GF-D8 (cell line): ENCODE results near the gene SH2D6.
"Not testable (repeated sequence)": the region's sequence is repeated elsewhere in the genome, so short reads cannot be mapped to it uniquely, and the experiment has no call there.

ENCODE experiments used
- DNase-seq: peaks from one replicate; lab custom pipeline; 2025; lab: John Stamatoyannopoulos, UW

The SH2D6 gene

DNA sequence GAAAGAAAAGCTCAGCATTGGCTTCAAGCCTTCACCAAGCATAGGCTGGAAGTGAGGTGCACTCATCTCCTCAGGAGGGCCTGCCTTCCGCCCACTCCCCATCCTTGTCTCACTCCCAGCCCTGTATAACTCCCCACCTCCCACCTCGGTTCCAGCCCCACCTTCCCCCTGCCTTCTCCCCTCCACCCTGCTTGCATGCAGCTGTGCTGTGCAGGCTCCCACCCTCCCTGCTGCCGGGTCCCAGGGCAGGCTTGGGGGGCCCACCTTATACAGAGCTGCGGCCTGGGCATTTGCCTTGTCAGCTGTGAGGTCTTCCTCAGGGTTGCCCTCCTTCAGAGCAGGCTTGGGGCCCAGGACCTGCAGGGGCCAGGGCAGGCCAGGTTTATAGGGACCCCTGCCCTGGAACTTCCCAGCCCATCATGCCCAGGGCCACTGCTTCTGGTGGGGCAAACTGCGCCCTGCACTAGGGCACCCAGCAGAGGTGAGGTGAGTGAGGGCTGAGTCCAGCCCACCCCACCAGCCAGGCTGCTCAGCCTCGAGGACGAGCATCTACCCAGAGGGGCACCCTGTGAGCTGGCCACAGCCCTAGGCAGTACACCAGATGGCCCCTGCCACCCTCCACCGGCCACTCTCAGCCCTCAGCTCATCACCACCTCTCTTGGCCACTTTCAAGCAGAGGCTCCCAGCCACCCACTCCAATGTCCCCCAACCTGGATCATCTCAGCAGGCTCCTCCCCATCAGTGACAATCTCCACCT is 19.9 kb upstream of the SH2D6 start:
- DNase-seq = no peak

DNA sequence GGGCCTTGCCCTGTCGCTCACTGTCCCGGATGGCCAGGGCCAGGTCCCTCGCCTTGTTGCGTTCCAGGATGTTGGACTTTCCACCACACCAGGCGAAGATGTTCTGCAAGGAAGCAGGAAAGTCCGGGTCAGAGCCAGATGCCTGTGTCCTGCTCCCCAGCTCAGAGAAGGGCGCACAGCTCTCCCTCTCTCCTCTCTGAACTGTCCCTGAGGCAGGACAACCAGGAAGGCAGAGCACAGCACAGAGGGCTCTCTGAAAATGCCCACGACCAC is 19.4 kb upstream of the SH2D6 start:
- DNase-seq = no peak

DNA sequence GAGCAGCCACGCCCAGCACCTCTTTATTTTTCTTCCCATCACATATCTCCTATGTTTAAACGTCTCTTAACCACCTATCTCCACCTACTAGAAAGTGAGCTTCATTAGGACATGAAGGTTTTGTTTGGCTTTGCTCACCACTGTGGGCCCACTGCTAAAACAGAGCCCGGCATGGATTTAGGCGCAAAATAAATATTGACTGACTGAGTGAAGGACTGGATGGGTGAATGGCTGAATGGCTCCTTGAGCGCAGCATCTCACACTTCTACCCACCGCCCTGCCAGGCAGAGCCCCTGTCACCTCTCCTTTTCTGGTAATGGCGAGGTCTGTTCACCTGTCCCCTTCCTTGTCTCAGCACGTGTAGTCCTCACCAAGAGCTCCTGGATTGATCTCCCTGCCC is 18.5 kb upstream of the SH2D6 start:
- no peak for DNase-seq

DNA sequence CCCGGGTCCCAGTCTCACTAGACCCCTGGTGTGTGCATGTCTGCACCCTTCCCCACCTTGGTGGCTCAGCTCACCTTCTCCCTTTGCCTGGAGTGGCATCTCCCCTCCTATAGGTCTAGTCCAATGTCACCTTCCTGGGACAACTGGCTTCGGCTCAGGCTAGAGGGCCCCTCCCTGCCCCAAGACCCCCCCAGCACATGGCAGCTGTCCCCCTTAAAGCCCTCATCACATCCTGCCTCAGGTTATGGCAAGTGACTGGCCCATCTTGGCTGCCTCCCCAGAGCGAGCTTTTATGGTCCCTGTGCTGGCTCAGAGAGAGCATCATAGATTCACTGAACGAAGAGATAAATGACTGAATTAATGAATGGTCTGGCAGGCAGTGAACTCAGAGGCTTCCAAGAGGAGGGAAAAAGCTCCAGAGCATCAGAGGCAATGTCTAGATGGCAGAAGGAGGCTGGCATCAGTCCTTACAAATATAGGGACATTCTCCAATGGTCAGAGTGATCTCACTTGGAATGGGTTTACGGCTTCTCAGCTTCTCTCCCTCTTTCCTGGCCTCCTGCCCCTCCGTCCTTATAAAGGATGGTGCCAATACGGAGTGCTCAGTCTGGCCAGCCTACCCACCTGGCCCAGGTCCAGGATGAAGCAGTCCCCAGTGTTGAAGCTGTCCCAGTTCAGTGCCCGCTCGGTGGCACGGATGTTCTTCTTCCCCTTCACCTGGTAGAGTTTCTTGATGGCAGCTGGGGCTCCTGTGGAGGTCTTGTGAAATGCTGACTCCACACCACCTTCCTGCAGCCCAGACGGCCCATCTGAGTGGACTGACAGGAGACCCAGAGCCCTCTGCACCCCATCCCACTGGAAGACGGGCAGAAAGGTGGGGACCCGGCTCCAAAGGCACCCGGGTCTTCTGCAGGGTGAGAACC is 17.7 kb upstream of the SH2D6 start:
- DNase-seq = no peak

DNA sequence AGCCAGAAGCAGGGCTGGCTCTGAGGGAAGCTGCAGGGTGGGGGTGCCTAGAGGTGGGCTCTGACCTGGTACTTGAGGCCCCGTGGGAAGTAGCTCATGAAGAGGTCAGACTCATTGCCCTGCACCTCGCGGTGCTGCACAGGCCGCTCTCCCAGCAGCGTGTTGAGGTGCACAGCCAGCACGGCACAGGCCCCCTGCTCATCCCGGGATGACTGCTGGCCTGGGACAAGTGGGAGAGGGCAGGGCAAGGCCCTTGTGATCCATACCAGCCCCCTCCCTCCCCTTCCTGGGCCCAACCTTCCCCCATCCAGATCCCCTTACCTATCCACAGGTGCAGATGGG is 17.1 kb upstream of the SH2D6 start:
- DNase-seq = no peak

DNA sequence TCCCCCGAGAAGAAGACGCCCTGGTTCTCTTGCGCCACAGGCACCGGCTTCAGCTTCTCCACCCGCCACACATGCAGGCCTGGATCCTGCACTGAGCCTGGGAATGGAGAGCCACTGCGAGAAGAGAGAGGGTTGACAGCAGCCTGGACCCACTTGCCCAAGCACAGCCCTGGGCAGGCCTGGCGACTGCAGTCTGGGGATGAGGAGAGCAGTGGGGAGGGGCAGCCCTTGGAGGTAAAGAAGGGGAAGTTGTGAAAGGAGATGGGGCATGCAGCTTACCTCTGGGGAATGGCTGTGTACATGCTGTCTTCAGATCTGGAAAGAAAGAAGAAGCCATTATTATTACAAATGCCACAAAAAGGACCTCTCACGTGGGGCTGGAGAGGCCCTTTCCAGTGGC is 16.7 kb upstream of the SH2D6 start:
- peak; percentile 36 for DNase-seq

DNA sequence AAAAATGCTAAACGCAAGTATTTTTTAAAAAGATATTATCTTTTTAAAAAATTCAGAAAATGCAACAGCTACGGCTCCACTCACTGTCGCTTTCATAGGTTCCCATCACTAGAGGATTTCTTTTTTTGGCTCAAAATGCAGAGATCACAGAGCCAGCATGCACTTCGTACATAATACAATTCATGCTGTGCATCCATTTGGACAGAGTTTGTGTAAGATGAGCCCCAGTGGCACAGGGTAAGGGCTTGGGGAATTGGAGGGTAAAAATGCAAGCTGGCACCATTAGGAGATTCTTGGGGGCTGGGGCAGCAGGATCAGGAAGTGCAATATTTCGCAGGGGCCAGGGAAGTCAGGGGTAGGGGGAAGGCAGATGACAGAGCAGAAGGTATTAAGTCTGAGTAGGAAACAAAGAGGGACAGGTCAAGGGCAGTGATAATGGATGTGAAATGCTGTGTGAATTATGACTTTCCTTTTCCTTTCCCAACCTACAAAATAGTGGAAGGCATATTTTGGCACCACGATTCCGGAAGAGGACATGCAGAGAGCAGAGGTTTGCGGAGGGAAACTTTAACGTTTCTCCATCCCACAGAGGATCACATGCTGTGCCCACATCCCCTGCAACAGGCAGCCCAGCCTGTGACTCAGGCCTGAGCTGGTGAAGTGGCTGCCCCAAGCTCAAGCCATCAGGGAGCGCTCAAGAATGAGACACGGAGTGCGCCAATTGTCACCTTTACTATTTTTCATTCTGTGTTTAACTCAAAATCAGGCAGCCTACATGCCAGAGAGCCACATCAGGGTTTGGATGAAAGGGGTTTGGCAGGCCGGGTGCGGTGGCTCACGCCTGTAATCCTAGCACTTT is 13.1 kb upstream of the SH2D6 start:
- peak; percentile 93 for DNase-seq

DNA sequence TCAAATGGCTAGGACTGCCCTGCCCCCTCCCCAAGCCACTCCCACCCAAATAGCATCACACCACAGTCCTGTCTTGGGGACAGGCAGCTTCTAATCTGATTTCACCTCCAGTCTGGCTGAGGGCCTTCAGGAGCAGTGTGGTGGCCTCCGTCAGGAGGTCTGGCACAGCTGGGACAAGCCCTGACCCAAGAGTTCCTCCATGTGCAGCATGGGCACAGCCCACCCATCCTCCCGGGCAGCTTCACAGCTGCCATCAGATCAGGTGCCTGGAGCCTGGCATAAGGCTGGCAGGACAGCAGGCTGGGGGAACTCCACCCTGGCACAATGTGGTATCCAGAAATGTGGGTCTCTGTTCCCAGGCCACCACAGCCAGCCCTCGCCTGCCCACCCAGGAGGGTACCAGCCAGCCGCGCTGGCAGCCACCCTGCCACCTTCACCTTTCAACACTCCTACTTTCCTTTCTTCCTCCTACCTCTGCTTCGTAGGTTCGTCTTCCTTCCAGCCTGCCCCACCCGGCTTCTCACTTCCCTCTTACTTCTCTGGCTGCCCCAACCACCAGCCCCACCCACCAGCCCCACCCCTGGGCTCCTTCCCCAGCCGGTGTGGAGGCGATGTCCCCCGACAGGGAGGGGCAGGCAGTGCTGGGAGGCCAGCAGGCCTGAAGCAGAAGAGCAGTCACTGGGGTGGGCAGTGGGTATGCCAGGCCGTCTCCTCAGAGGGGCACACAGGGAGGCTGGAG is 8.5 kb upstream of the SH2D6 start, which contains the start of gene CAPG:
TSS of gene CAPG (minus strand) at position 522 of the 739 bp plus-strand sequence. CDS start 8,221 bp downstream, outside the sequence.
- DNase-seq = peak; percentile 14

DNA sequence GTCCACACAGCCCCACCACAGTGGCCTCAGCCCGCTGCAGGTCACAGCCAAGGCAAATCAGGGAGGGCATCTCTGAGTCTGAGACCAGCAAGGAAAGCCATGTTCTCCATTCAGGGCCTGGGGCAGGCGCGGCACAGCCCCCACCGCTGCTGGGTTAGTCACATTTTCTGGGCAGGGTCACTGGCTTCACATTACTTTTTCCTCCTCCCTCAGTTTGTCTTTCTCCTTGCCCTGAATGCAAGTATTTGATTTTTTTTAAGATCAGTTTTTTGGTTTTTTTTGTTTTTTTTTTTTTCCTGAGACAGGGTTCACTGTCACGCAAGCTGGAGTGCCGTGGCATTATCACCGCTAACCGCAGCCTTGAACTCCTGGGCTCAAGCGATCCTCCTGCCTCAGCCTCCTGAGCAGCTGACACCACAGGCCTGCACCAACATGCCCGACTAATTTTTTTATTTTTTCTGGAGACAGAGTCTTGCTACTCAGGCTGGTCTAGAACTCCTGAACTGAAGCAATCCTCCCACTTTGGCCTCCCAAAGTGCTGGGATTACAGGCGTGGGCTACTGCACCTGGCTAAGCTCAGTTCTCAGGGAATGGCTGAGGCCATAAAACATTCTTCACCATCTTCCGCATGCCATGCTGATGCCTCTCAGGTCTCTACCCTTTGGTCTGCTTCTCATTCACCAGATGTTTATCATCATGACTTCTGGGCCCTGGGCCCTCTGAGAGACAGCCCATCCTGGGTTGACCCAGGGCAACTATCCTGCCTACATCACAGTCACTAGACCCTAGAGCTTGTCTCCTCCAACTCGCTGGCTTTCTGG is 7.7 kb upstream of the SH2D6 start:
- no peak for DNase-seq

DNA sequence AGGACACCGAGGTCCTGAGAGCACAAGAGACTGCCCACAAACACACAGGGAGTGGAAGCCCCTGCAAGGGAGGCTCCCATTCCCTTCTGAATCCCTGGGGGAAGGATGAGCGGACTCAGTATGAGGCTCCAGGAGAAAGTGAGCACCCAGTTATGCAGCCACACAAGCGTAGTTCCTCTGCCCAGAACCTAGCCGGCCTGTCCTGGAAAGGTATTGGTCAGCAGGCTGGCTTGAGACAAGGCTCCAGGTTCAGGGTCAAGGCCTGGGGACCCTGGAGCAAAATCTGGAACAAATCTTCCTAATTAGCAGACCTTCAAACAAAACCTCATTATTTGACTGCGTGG is 7.1 kb upstream of the SH2D6 start:
- DNase-seq = no peak

DNA sequence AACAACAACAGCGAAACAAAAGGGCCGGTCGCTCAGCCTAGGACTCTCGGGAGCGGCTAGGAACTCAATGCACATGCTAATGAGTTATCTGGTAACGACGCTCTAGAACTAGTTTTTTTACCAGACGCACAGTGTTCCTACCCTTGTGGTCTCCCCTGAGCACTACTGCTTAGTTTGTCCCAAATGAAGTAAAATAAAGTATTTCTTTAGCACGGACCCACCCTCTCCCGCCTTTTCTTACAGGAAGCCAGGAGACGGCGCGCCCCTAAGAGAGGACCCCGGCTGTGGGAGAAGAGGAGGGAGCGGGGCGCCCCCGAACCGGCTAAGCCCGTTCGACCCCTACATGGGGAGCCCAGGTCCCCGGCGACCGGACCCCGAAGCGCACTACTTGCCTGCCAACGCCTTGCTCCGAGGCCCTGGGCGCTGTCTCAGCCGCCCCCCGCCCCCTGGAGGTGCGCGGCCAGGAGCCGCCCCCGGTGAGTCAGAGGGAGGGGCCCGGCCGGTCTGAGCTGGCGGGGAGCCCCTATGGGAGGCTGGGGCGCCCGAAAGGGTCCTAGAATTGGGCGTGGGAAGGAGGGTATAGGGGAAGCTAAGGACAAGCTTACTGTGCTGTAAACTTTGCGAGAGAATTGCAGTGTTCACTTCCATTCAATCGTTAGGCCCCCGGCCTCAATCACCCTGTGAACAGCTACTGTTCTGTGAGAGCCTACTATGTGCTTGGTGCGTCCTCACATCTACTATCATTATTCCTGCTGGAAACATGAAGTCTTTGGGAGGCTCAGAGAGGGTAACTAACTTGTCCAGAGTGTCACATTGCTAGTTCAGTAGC is 4.7 kb upstream of the SH2D6 start:
- DNase-seq = no peak

DNA sequence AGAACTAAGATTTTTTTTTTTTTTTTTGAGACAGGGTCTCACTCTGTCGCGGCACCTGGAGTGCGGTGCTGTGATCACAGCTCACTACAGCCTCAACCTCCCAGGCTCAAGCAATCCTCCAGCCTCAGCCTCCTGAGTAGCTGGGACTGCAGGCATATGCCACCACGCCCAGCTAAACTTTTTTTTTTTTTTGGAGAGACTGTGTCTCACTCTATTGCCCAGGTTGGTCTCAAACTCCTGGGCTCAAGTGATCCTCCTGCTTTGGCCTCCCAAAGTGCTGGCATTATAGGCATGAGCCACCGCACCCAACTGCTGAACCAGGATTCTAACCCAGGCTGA is 4.1 kb upstream of the SH2D6 start:
- DNase-seq = not testable (repeated sequence)

DNA sequence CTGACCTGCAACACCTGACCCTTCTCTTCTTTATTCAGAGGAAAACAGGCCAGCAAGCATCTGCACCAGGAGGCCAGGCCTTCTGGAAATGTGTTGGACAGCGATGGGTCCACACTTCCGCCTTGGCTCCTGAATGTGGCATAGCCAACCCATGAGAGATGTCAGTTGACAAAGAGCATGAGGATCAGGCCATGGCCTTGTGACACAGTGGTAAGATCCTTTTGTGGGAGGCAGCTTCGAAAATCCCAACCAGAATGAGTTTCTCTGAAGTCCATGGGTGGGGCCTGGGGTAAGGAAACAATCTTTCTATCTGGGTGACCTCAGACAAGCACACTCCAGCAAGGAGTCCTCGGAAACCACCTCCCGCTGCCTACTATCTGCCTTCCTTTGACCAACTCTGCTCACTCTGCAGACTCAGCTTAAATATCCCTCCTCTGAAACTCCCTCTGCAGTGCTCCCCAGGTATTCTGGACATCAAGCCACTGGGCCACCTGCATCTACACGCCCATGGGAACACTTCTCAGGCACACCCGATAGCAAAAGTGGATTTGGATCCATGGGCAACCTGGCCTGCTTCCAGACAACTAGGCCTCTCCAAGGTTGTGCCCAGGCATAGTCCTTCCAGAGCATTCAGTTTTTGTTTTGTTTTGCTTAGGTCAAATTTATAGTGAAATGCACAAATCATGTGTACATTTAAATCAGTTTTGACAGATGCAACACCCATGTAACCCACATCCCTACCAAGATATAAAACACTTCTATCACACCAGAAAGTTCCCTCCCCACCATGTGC is 3.6 kb upstream of the SH2D6 start:
- DNase-seq = no peak

DNA sequence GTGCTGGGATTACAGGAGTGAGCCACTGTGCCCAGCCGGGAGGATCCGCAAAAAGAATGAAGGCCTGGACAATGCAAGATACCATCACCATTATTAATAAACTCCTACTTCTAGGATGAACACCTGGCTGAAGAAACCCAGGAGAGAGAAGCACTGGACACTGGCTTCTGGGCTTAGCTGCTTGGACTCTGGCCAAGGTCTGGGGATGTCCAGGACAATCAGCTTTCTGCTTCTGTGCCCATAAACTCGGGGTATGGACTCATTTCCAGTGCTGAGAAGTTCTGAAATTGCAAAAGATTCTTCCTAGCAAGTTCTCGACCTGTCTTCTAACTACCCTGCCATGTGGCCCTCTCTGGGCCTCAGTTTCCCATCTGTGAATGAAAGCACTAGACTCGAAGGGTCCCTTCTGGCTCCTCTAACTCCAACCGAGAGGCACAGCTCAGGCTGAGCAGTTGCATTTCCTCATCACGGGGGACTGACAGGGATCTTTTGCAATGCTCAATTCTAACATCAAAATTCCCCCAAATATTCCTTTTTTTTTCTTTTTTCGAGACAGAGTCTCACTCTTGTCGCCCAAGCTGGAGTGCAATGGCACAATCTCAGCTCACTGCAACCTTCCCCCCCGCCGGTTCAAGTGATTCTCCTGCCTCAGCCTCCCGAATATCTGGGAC is 2.4 kb upstream of the SH2D6 start:
- DNase-seq = no peak

DNA sequence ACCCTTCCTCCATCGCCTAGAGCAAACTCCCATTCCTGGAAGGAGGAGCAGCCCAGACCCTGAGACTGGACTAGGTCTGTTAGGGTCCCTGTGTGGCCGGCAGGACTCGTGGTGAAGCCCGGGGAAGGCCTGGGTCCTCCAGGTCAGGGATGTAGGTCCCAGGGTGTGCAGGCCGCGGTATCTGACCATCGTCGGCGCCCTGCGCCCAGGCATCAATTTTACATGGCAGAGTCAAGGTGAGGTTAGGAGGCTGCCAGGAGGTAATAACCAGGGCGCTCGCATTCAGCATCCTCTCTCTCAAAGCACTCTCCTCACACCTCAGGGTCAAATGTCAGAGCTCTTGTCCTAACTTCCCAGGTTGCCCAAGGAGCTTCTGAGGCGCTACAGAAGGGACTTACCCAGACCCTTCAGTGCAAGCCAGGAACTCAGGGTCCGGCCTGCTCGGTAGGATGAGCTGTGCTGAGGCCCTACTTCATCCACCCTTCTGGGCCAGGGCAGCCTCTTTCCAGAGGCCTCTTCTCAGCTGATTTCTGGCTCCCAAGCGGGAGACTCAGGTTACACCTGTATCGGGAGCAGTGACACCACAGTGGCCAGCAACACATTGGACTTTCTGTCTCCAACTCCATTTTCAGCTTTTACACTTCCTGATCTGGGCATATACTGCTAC is 628 bp downstream of the SH2D6 start:
- no peak for DNase-seq

DNA sequence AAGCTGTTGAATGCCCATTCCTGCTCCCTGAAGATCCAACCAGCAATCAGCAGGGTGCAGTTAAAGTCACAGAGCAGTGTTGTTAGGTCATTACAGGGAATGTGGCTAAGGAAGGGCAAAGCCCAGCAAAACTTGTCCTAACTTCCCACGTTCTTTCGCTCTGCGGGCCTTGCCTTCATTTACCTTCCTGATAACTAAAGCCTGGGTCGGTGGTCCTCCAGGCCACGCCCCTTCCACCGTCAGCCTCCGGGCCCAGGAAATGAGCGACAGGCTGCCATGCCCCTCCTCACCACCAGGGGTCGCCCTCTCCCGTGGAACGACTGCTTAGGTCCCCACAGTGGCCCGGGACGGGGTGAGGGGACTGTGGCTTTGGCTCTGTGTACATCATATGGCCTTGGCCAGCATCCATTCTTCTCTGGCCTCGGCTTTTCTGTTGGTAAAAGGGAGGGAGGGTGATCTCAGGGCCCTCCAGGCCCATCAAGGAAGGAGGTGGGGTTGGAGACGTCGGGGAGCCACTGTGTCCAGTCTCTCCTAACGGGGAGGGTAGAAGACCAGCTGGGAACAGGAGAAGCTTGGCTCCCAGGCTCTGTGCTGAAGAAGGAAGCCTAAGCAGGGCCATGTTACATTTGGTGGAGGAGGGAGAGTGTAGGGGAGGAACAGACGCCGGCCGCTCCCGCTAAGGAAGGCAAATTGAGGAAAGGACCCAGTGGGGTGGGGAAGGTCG is 2.2 kb downstream of the SH2D6 start:
- DNase-seq = peak; percentile 39

DNA sequence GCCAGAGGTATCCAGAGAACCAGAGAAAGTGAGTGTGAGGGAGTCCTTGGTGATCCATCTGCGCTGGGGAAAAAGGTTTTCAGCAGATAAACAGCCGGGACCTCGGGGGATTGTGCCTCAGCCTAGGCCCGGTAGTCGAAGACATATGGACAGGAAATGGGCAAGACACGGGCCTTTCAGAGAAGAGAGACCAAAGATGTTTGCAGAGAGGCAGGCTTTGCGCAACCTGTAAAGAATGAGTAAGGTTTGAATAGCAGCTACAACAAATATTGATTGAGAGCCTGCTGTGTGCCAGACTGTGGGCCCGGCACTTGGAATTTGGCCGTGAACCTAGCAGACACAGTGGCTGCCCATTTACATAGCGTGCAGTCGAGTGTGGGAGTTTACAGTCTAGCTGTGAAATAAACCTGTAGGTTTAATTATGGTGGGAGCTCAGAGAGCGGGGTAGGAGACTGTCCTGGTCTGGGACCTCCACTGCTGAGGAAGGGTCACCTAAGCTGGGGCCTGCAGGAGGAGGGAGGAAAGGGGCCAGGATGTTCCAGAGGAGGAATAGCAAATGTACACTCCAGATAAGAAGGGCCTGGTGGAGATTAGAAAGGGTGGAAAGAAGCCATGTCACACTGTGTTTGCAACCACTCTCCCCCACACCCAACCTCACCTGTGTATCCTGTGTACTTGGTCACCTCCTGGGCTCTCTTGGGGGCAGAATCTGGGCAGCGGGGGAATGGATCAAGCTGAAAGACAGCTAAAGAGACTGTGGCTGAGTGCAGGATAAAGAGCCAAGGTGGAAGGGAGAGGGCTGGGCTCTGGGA is 3.0 kb downstream of the SH2D6 start:
- DNase-seq = peak; percentile 9
